GM19372 (cell line): ENCODE measurements around the gene PPP1R12C.

Source experiments
- ATAC-seq: cut with Tn5 transposase; IDR thresholded peaks from one replicate; pipeline ENCODE4 v1.9.1; 2021; ENCODE audit warnings: mild to moderate bottlenecking, low read depth, moderate library complexity; ENCODE audit not compliant: unreplicated experiment

The PPP1R12C gene

GRCh38 chr19:55147545-55148251, 30.3 kb upstream of the PPP1R12C start:
- no peak for ATAC-seq

GRCh38 chr19:55146705-55147273, 29.4 kb upstream of the PPP1R12C start:
- no peak for ATAC-seq

GRCh38 chr19:55146078-55146704, 28.8 kb upstream of the PPP1R12C start:
- no peak for ATAC-seq

GRCh38 chr19:55145232-55145631, 27.8 kb upstream of the PPP1R12C start:
- ATAC-seq, result no peak

GRCh38 chr19:55141696-55142095, 24.3 kb upstream of the PPP1R12C start:
- no peak for ATAC-seq

- no peak for ATAC-seq
These were observed 20.5 kb upstream of the PPP1R12C start for GRCh38 chr19:55137915-55138314.

- no peak for ATAC-seq
These were observed 19.1 kb upstream of the PPP1R12C start for GRCh38 chr19:55136399-55137102.

GRCh38 chr19:55134736-55135135, 17.3 kb upstream of the PPP1R12C start:
- ATAC-seq, result no peak

- ATAC-seq, result no peak
These were observed 16.4 kb upstream of the PPP1R12C start for GRCh38 chr19:55133639-55134444.

- ATAC-seq, result no peak
These were observed 15.2 kb upstream of the PPP1R12C start for GRCh38 chr19:55132453-55133129.

- no peak for ATAC-seq
These were observed 14.0 kb upstream of the PPP1R12C start for GRCh38 chr19:55131421-55131820.

- ATAC-seq, result no peak
These were observed 1.6 kb upstream of the PPP1R12C start for GRCh38 chr19:55119053-55119452.

- ATAC-seq, result no peak
These were observed 1.1 kb upstream of the PPP1R12C start for GRCh38 chr19:55118401-55118991.

- ATAC-seq, result peak; percentile 91
These were observed 390 bp upstream of the PPP1R12C start for GRCh38 chr19:55117663-55118391.

GRCh38 chr19:55116232-55116858, 1.1 kb downstream of the PPP1R12C start:
- no peak for ATAC-seq

GRCh38 chr19:55115446-55116065, 1.9 kb downstream of the PPP1R12C start:
- ATAC-seq, result no peak

- no peak for ATAC-seq
These were observed 2.8 kb downstream of the PPP1R12C start for GRCh38 chr19:55114566-55115145.
